Esophagus squamous epithelium (tissue), 4 donors: ENCODE measurements around the gene LYRM9.

Source experiments
- POLR2A ChIP-seq, 4 donors: fragments of 450-650 bp; IDR thresholded peaks; one replicate each; pipeline ENCODE4 v1.6.1; 2017; ENCODE audit warnings: antibody characterized with exemption in 4 of 4, mild to moderate bottlenecking in 4 of 4, moderate library complexity in 3 of 4
- TF ChIP-seq, protein P1 (sequence below), 6 experiments: fragments of 450-650 bp in 4 of 6; fragments of 200-600 bp in 2 of 6; sonication (generic) in 2 of 6; IDR thresholded peaks; one replicate each; pipeline ENCODE4 v1.5.1; 2016 to 2019; ENCODE audit warnings: antibody characterized with exemption in 6 of 6, mild to moderate bottlenecking in 4 of 6, moderate library complexity in 4 of 6

DNA sequence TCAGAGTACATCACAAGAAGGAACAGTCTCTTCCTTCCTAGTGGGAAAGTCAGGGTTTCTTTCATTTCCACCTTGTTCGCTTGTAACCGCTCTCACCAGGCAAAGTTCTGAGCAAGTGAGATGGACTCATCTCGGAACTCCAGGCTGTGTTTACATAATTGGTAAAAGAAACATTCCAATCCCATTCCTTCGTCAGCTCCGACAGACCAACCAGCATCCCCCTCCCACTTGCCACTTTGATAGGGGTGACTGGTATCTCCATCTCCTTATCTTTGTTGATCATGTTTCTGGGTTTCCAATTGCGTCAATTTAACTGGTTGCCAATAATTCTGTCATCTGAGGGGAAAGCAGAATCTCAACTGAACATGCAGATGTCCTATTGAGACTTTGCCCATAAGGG, 36.8 kb upstream of the LYRM9 start:
- TF ChIP-seq, protein P1, sequence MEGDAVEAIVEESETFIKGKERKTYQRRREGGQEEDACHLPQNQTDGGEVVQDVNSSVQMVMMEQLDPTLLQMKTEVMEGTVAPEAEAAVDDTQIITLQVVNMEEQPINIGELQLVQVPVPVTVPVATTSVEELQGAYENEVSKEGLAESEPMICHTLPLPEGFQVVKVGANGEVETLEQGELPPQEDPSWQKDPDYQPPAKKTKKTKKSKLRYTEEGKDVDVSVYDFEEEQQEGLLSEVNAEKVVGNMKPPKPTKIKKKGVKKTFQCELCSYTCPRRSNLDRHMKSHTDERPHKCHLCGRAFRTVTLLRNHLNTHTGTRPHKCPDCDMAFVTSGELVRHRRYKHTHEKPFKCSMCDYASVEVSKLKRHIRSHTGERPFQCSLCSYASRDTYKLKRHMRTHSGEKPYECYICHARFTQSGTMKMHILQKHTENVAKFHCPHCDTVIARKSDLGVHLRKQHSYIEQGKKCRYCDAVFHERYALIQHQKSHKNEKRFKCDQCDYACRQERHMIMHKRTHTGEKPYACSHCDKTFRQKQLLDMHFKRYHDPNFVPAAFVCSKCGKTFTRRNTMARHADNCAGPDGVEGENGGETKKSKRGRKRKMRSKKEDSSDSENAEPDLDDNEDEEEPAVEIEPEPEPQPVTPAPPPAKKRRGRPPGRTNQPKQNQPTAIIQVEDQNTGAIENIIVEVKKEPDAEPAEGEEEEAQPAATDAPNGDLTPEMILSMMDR (IDR thresholded peaks at IDR 0.05), result no peak
- TF ChIP-seq POLR2A (IDR thresholded peaks at IDR 0.05), result no peak
